ENCODE results near the gene TACR2. TPM values are rescaled to one million over a fixed set of nuclear protein-coding genes. Genes with fewer than 3 reads are reported as not detected.

TACR2 gene
- polyA plus RNA-seq, 2 of the 4 experiments (the other 2 are of a cell fraction): 0.09 to 0.16 TPM

DNA sequence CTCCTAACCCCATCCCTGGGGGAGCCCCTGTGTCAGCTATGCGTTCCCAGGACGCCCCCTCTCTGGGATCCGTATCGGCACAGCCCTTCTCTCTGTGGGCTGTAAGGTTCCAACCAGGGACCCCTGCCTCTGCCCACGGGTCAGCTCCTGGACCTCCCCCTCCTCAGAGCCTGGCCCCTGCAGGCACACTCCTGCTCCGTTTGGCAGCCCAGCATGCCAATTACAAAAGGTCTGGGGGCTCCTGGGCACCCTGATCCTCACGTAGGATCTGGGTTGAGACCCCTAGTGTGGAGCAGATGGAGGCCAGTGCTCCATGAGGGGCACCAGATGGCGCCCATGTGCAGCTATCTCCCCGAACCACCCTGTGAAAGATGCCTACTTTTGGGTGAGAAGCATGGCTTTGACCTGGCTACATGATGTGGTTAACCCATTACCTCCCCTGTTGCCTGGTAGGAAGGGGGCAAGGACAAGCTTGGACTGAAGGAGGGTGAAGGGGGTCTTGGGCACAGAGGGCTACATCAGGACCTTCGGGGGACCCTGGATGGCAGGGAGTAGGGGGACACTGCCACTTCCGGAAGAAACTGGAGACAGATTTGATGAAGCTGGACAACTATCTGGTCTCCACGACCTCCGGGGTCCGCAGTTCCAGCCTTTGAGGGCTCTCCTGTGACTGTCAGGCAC lies 9.0 kb downstream of the TACR2 start (continued):
- TF ChIP-seq KDM5A (IDR thresholded peaks at IDR 0.05) (no peak), EP300 (IDR thresholded peaks at IDR 0.05) (no peak), HEYL (CRISPR knock-in tag; IDR thresholded peaks at IDR 0.05) (no peak), CHD4 (IDR thresholded peaks at IDR 0.05; ENCODE audit: borderline replicate concordance) (no peak), FOSB (CRISPR knock-in tag; IDR thresholded peaks at IDR 0.05) (no peak), ZNF302 (CRISPR knock-in tag; IDR thresholded peaks at IDR 0.05) (no peak), RAD21 (conservative IDR thresholded peaks at IDR 0.05 in 1 of 2, IDR thresholded peaks at IDR 0.05 in 1 of 2) (peak; percentile 68 to 77)

DNA sequence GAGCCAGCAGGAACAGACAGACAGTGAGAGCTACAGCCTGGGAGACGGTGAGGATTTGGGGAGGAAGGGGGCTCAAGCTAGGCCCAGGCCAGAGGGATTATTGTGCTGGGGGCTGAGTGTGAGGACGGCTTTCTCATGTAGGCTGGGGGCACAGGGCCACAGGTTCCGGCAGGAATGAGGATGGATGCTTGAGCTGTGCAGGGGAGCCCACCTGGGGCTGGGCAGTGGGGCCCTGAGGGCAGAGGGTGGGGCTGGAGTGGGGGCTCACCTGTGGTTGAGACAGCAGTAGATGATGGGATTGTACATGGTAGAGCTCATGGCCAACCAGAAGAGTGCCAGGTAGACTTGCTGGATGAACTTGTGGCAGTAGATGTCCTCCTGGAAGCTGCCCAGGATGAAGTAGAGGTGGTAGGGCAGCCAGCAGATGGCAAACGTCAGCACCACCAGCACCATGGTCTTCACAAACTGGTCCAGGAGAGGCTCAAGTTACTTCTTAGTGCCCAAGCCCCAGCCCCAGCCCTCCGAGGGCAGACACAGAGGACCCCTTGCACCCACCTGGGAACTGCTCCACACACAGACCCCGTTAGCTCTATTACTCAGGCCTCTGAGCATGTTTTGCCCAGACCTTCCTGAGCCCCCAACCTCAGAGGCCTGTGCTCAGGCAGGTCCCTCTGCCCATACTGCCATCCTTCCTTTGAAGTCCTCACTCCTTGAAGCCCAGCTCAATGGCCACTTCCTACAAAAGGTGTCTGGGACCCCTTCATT lies 9.7 kb downstream of the TACR2 start:
- POLR2A ChIA-PET: interaction anchor here (1.0 to 1.7 kb wide), 2 partner anchors 39 to 43 kb away, joined by 3 to 6 read pairs; no protein-coding TSS in a partner anchor
- ATAC-seq: peak in 1 of 2 experiments; percentile 4; a peak in 2 of 6 replicates
- TF ChIP-seq NPAS2 (CRISPR knock-in tag; IDR thresholded peaks at IDR 0.05; ENCODE audit: borderline replicate concordance) (no peak), HOXB5 (CRISPR knock-in tag; IDR thresholded peaks at IDR 0.05) (no peak), TP53 (CRISPR knock-in tag; IDR thresholded peaks at IDR 0.05) (no peak)
- H3K4me2 ChIP-seq: no peak overlapping the region
- WGBS (ENCODE audit: missing lambda C conversion rate): 86% methylated on average over 6 of the region's 6 CpGs
- H3K4me1 ChIP-seq: peaks cover 14% of the 10 kb centered on the region
- DNase-seq (ENCODE audit: low read depth in 1 of 2, low spot score in 1 of 2): no peak
- H3K27ac ChIP-seq: peak overlapping the region in 1 of 2 experiments; percentile 81; a peak in 1 of 6 replicates
- no peaks in the 10 kb centered on the region for H3K9me3 ChIP-seq
- no peak for FAIRE-seq
- no peak overlapping the region for H3K4me3 ChIP-seq
- CTCF ChIA-PET: interaction anchor here (0.6 to 21.3 kb wide), 38 partner anchors 11 to 408 kb away, joined by 3 to 424 read pairs (median 6); partner anchors contain the start of genes FAM241B and HKDC1

DNA sequence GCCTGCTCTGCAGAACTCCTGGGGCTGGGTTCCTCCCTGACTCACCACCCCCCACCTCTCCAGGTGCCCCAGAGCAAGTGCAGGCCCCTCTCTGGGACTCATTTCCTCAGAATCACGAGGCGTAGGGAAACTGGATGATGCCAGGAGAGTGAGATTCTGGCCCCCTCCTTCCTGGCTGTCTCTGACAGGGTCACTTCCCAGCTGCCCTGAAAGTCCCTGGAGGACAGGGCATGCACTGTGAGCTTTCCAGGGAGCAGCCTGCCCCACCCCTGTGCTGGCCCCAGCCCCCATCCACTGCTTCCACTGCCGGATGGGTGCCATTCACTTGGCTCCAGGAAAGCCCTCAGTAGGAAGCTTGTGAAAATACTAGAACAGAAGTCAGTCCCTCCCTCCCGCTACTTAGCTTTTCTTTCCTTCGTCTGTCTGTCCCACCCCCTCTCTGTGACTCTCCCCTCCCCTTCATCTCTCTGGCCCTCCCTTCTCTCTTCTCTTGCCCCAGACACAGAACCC lies 10.4 kb downstream of the TACR2 start:
- WGBS (ENCODE audit: missing lambda C conversion rate): 67% methylated on average over 5 of the region's 5 CpGs

DNA sequence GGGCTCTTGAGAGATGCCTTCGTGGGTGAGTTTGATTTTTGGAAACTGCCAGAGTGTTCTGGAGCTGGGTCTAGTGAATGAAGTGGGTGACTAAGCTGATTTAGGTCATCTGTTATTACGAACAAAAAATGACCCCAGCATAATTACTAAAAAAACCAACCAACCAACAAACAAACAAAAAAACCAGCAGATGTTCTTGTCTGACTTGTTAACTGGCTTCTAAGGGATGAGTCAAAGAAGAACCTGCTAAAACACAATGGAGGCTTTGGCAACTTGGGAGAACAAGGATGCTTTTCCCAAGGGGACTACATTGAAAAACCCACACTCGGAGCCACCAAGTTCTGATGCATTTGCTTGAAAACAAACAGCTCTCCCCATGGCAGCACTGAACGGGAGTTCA lies 11.5 kb downstream of the TACR2 start:
- ATAC-seq: no peak
- POLR2A ChIA-PET: no interaction called here
- TF ChIP-seq POLR2AphosphoS2 (conservative IDR thresholded peaks at IDR 0.05; ENCODE audit: low read length) (no peak), SMC3 (IDR thresholded peaks at IDR 0.05) (no peak), NPAS2 (CRISPR knock-in tag; IDR thresholded peaks at IDR 0.05; ENCODE audit: borderline replicate concordance) (no peak), JUNB (IDR thresholded peaks at IDR 0.05) (no peak), EHMT2 (IDR thresholded peaks at IDR 0.05; ENCODE audit: low read depth) (no peak), RAD21 (conservative IDR thresholded peaks at IDR 0.05 in 1 of 2, IDR thresholded peaks at IDR 0.05 in 1 of 2) (no peak), HOXB5 (CRISPR knock-in tag; IDR thresholded peaks at IDR 0.05) (no peak), MYC (IDR thresholded peaks at IDR 0.05; ENCODE audit: borderline replicate concordance, low read length) (no peak), CHD4 (IDR thresholded peaks at IDR 0.05; ENCODE audit: borderline replicate concordance) (no peak), FOXS1 (CRISPR knock-in tag; IDR thresholded peaks at IDR 0.05) (no peak), FOSL2 (IDR thresholded peaks at IDR 0.05) (no peak), FOSL2 (CRISPR knock-in tag; IDR thresholded peaks at IDR 0.05) (no peak), KDM5A (IDR thresholded peaks at IDR 0.05) (no peak), RARB (CRISPR knock-in tag; IDR thresholded peaks at IDR 0.05) (no peak), MAZ (IDR thresholded peaks at IDR 0.05; ENCODE audit: borderline replicate concordance, low read depth, low read length) (no peak), TFCP2L1 (CRISPR knock-in tag; IDR thresholded peaks at IDR 0.05) (no peak), GATA3 (IDR thresholded peaks at IDR 0.05; ENCODE audit: borderline replicate concordance) (no peak), FOSB (CRISPR knock-in tag; IDR thresholded peaks at IDR 0.05) (no peak), CHD2 (IDR thresholded peaks at IDR 0.05; ENCODE audit: low read length, partially characterized antibody) (no peak)
- TF ChIP-seq, protein P1, sequence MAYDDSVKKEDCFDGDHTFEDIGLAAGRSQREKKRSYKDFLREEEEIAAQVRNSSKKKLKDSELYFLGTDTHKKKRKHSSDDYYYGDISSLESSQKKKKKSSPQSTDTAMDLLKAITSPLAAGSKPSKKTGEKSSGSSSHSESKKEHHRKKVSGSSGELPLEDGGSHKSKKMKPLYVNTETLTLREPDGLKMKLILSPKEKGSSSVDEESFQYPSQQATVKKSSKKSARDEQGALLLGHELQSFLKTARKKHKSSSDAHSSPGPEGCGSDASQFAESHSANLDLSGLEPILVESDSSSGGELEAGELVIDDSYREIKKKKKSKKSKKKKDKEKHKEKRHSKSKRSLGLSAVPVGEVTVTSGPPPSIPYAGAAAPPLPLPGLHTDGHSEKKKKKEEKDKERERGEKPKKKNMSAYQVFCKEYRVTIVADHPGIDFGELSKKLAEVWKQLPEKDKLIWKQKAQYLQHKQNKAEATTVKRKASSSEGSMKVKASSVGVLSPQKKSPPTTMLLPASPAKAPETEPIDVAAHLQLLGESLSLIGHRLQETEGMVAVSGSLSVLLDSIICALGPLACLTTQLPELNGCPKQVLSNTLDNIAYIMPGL (CRISPR knock-in tag; IDR thresholded peaks at IDR 0.05; ENCODE audit: borderline replicate concordance): no peak
- WGBS (ENCODE audit: missing lambda C conversion rate): 84% methylated on average over 4 of the region's 4 CpGs
- DNase-seq (ENCODE audit: low read depth in 1 of 2, low spot score in 1 of 2): no peak
- Histone ChIP-seq H3K9me3 (no peaks in the 10 kb centered on the region), H3K4me3 (no peak overlapping the region), H3K4me2 (no peak overlapping the region), H3K4me1 (peaks cover 14% of the 10 kb centered on the region), H3K27ac (no peak overlapping the region)
- FAIRE-seq: no peak
- CTCF ChIA-PET: interaction anchor here (0.6 to 21.3 kb wide), 11 partner anchors 9 to 1058 kb away, joined by 3 to 424 read pairs (median 5); no protein-coding TSS in a partner anchor

More for the DNA sequence above, 10.4 kb downstream of the TACR2 start:
- Histone ChIP-seq H3K27ac (0 out of 6 replicates have a peak overlapping the region, but pooled peaks of 1 of the 2 experiments have one; percentile 12), H3K4me2 (no peak overlapping the region), H3K9me3 (no peaks in the 10 kb centered on the region), H3K4me3 (no peak overlapping the region), H3K4me1 (peaks cover 14% of the 10 kb centered on the region)
- ChIA-PET CTCF (interaction anchor here (0.6 to 21.3 kb wide), 19 partner anchors 10 to 407 kb away, joined by 3 to 424 read pairs (median 6); no protein-coding TSS in a partner anchor), POLR2A (interaction anchor here (1.0 kb wide), 1 partner anchor 40 kb away, joined by 3 read pairs; no protein-coding TSS in a partner anchor)
- no peak for FAIRE-seq
- no peak for TF ChIP-seq MAFK (IDR thresholded peaks at IDR 0.05; ENCODE audit: partially characterized antibody)
- TF ChIP-seq HOXA7 (CRISPR knock-in tag; IDR thresholded peaks at IDR 0.05): no peak
- TF ChIP-seq, protein P2, sequence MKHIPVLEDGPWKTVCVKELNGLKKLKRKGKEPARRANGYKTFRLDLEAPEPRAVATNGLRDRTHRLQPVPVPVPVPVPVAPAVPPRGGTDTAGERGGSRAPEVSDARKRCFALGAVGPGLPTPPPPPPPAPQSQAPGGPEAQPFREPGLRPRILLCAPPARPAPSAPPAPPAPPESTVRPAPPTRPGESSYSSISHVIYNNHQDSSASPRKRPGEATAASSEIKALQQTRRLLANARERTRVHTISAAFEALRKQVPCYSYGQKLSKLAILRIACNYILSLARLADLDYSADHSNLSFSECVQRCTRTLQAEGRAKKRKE (CRISPR knock-in tag; IDR thresholded peaks at IDR 0.05; ENCODE audit: low read depth): no peak
- peak in 1 of 2 experiments; percentile 3; a peak in 1 of 6 replicates for ATAC-seq
- no peak for DNase-seq (ENCODE audit: low read depth in 1 of 2, low spot score in 1 of 2)
